GM21367 (cell line): ENCODE data around the gene LCNL1.
"Not testable (repeated sequence)": the region's sequence is repeated elsewhere in the genome, so short reads cannot be mapped to it uniquely, and the experiment has no call there.

Experiments
- ATAC-seq: cut with Tn5 transposase; IDR thresholded peaks from one replicate; pipeline ENCODE4 v1.9.1; 2021; ENCODE audit not compliant: unreplicated experiment

Gene LCNL1

DNA sequence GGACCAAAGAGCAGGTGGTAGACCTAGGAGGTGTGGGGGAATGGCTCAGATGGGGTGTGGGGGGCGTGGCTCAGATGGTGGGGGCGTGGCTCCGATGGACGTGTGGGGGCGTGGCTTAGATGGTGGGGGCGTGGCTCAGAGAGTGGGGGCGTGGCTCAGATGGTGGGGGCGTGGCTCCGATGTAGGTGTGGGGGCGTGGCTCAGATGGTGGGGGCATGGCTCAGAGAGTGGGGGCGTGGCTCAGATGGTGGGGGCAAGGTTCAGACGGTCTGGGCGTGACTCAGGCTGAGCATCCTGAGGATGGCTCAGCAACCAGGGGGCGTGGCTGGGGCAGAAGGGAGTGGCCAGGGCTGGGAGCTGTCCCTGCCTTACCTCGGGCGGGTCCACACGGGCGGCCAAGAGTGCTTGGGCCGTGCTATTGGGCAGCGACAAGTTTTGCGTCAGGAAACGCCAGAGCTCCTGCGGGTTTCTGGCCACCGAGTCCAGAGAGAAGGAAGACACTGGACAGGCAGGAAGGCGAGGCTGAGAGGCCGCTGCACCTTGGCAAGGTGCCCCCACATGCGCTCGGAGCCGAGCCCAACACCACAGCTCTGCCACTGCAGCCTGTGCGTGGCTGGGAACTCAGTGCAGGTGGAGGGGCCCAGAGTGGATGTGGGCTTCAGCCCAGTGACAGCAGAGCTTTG lies 39.3 kb downstream of the LCNL1 start:
- ATAC-seq, result no peak

DNA sequence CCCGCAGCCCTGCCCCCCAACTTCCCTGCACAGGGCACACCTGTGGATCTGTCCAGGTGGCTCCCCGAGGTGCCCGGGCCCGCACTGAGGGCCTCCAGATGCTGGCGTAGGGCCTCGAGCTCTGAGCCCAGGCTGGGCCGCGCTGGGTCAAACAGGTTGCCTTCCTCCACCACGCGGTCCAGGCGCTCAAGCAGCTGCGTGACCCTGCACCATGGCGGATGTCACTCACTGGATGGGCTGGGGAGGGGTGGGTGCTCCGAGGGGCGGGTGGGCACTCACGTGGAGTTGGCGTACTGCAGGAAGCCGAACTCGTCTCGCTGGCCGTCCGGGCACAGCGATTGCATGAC lies 39.8 kb downstream of the LCNL1 start:
- ATAC-seq, result no peak

DNA sequence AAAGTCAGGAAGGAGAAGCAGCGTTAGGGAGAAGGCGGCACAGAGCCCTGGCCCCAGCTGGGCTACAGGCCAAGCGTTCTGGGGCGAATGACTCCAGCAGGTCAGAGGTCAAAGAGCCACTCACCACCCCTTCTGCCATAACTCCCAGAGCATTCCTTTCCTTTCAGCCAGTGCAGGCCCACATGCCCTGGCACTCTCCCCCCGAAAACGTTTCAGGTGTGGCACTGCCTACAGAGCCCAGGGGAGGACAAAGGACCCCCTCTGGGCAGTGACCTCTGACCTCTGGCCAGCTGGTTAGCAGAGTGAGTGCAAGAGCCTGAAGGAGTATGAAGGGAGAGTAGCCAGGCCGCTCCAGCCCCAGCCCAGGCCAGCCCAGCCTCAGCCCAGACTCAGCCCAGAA lies 40.4 kb downstream of the LCNL1 start:
- no peak for ATAC-seq

GRCh38 chr9:137023583-137023991 lies 40.8 kb downstream of the LCNL1 start:
- ATAC-seq, result no peak

- ATAC-seq, result no peak
These were observed 42.7 kb downstream of the LCNL1 start for GRCh38 chr9:137025517-137025966.

DNA sequence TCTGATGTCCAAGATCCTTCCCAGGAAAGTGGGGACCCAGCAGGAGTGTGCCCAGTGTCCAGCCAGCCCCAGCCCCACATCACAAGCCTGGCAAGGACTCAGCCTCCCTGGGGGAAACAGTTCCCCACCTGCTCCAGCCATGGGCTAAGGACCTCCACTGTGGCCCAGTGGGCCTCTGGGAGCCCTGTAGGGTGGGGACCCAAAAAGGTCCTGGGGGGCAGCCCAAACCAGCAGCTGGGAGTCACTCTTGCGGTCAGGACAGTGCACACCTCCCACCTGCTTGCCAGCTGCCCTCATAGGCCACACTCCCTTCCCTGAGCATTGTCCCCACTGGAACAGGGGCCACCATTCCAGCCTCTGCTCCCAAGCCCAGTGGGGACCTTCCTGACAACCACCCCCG lies 43.6 kb downstream of the LCNL1 start:
- no peak for ATAC-seq

- ATAC-seq, result no peak
These were observed 44.0 kb downstream of the LCNL1 start for GRCh38 chr9:137026828-137027227.

- ATAC-seq, result no peak
These were observed 44.8 kb downstream of the LCNL1 start, which contains the start of gene ABCA2 for GRCh38 chr9:137027369-137028262. Gene ABCA2 (minus strand): TSS chr9:137028237. CDS start chr9:137028140, 97 bp downstream.

DNA sequence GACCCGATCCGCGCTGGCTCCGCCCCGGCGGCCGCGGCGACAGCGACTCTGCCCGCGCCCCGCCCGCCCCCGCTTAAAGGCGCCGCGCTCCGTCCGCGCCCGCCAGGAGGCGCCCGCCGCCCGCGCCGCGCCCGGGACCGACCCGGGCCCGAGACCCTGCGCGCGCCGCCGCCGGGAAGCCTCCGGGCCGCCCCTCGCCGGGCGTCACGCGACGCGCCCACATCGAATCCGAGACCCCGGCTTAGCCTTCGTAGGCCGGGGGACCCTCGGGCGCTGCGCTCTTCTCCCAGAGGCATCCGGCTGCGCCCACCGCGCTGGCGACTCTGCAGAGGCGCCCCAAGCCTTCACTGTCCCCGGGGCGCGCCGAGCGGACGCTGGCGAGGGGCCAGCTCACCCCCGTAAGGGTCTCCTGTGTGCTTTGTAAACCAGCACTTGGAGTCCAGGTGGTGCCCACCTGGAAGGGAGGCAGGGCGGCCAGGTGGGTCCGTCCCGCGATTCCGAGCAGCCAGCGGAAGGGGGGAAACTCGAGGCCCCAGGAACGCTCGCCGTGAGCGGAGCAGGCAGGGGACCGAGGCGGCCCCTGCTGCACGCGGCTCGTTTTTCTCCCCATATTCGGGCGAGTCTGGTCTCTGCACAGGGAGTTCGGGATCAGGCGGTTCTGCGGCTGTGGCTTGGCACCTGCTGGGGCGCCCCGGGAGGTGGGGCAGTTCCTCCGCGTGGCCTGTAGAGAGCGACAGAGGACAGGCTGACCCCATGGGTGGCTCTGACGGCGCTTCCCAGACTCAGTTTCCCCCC lies 45.7 kb downstream of the LCNL1 start:
- no peak for ATAC-seq

DNA sequence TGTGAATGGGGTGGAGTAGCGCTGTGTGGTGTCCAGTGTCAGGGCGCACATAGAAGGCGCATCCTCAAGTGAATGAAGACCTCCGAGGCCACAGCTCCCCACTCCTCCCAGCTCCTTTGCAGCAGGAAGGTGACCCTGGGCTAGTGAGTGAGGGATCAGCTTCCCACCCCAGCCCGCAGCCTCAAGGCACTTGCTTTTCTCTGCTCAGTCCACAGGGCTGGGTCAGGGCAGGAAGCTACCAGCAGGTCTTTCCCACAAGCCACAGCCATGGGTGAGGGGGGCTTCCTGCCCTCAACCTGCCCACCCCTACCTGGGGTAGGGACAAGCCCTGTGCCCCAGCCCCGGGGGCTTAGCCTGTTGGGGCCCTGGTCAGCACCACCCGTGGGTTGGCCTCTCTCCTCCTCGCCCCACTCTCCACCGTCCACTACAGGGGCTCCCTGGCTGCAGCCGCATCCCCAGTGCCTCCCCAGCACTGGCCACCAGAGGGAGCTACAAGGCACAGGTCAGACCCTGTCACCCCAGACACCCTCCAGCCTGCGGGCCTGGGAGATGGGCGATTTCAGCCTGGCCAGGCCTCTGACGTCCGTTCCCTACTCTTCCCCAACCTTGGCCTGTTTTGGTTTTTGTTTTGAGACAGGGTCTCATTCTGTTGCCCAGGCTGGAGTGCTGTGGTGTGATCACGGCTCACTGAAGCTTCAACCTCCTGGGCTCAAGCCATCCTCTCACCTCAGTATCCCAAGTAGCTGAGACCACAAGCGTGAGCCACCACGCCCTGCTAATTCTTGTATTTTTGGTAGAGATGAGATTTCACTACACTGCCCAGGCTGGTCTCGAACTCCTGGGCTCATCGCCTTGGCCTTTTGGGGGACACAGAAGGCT lies 46.5 kb downstream of the LCNL1 start:
- ATAC-seq, result peak; percentile 32

DNA sequence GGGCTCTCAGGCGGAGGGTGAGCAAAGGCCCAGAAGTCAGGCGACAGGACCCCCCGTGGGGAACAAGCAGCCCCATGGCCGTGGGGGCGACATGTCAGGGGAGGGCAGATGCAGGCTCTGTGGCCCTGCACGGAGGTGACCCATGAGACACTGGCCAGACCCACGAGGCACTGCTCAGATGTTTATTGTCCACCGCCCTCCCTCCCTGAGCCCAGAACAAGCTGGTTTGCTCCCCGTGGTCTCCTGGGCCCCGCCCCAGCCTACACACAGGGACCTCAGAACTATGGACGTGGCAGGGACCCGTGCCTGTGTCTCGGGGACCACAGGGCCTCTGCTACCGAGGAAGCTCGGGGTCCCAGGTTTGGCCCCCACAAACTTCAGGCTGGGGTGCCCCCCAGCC lies 47.2 kb downstream of the LCNL1 start:
- ATAC-seq, result no peak

DNA sequence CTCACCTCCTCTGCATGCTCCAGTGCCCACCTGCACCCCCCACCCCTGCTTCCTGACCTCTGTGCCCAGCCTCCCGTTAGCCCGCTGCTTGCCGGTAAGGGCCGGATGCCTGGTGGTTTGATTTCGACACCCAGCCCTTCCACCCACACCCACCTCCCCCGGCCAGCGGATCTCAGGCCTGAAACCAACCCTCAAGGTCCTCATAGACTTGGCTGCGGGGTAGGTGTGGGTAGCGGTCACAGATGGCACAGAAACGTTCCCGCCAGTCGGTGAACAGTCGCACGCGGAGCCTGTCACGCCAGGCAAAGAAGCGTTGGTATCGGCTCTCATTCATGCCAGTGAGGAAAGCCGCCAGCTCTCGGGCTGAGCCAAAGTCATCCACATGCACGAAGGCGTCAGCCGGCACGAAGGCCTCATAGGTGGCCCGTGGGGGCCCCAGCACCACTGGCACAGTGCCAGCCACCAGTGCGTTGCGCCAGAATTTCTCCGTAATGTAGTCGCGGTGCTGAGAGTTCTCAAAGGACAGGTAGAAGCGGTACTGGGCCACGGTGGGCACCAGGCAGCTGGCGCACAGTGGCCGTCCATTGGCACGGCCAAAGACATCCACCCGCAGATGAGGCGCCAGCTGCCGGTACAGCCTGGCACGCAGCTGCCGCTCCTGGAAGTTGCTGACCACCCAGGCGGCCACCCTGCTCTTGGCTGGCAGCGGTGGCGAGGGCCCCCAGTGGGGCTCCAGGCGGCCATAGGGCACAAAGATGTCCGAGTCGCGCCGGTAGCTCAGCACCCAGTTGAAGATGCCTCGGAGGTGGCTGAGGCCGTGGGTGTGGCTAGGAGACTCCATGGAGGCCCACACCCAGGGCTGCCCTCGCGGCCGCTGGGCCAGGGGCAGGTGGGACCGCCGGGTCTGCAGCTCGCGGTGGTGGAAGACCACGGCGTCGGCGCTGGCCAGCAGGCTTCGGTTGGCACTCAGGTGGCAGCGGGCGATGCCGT lies 48.0 kb downstream of the LCNL1 start:
- no peak for ATAC-seq

DNA sequence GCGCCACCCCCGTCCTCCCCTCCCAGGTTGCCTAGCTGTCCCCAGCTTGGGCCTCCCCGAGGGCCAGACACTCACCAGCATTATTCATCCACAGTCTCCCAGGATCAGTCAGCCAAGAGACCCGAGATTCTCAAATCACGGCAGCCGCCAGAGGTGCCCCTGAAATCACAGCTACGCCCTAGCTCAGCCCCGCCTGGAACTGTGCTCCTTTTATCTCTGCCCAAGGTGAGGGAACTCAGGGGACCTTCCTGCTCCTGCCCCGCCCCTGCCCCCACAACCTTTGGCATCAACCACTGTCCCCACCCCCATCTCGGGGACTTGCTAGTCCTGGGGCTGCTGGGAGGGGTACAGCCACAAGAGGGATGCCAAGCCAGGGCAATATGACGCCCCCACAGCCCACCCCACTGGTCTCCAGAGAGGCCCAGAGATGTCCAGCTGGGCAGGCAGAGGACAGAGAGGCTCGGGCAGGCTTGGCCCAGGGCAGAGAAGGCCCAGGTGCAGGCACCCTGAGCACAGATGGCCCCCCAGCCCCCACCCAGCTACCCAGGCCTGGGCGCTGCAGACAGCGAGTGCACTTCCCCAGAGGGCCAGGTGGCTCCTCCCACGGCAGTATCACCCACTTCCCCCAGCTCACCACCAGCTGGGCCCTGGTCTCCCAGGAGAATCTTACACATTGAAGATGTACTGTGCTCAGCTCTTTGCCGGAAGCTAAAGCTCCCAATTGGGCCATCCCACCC lies 49.3 kb downstream of the LCNL1 start, which contains the start of gene FUT7:
Gene FUT7, minus strand, starts transcription at position 185 of the 737 bp plus-strand sequence. Its CDS starts 97 bp downstream, at position 88.
- no peak for ATAC-seq

GRCh38 chr9:137032858-137033257 lies 50.1 kb downstream of the LCNL1 start:
- no peak for ATAC-seq

- not testable (repeated sequence) for ATAC-seq
These were observed 50.7 kb downstream of the LCNL1 start for GRCh38 chr9:137033481-137033880.

DNA sequence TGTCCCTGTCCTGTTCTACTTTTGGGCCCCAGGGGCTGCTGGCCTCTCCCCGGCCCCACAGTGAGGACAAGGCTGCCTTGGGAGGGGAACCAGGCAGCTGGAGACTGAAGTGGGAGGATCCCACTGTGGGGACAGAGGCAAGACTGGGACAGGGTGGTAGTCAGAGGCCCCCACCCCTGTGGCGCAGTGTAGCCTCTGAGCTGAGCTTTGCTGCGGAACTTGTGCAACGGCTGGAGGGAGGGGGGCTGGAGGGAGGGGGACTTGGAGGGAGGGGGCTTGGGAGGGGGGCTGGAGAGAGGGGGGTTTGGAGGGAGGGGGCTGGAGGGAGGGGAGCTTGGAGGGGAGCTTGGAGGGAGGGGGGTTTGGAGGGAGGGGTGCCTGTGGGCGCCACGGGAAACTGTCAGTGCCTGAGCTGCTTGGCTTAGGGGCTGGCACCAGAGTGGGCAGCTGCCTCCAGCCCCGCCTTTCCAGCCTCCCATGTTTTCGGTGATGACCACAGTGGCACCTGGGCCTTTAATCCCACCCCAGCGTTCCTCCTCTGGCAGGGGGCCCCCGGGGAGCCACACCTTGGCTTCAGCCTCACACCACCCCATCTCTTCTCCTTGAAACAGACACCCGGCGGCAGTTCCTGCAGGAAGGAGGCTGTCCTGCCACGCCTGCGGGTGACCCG lies 51.4 kb downstream of the LCNL1 start:
- ATAC-seq, result no peak

DNA sequence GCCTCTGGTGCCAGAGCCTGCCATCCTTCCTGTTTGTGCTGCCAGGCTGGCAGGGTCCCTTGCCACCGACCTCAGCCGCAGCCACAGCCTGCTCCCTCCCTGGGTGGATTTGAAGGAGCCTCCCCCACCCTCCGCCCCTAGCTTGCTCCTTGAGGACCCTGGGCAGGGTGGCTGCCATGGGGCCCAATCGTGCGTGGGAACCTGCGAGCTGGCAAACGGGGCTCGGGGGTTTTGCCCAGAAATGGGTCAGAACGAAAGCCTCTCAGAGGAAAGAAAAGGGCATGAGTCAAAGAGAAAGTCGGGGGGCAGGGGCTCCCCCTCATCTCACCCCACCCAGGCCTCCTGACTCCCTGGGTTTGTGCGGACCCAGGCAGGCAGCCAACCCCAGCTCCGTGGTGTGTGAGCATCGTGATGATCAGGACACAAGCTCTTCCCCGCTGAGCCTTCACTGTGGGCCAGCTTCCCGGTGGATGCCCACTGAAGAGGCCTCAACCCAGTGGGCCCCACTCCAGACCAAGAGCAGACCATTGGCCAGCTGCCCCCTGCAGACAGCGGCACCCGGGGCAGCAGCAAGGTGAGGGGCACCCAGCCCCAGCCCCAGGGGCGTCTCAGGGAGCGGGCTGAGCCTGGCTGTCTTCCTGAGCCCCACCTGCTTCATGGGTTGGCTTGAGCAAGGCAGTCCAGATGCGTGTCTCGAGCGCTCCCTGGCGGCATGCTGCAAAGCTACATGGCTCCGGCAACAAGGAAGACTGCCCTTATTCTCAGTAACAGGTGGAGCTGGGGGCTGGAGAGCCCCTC lies 52.1 kb downstream of the LCNL1 start:
- ATAC-seq, result peak; percentile 51
